ENCODE data around the gene ARL15.

The ARL15 gene

GRCh38 chr5:54278979-54279717 lies 31.2 kb downstream of the ARL15 start:
- H2BK12ac ChIP-seq (ENCODE audit: low read length): no peak overlapping the region
- H3K4me1 ChIP-seq (ENCODE audit: control insufficient read depth in 1 of 2, insufficient read depth in 2 of 2, low read length in 2 of 2): peaks cover 0 to 5% of the 10 kb centered on the region in 2 experiments
- no peak overlapping the region for H2BK5ac ChIP-seq (ENCODE audit: low read depth, low read length, poor library complexity)
- no peak overlapping the region for H2AFZ ChIP-seq (ENCODE audit: insufficient read depth, low read length, poor library complexity)
- H4K91ac ChIP-seq (ENCODE audit: low read depth, low read length): no peak overlapping the region
- no CpG with 5 or more reads among the region's 4 CpGs for WGBS (ENCODE audit: extremely low coverage, insufficient coverage, insufficient read length)
- H3K4me2 ChIP-seq (ENCODE audit: low read length): no peak overlapping the region
- no peak overlapping the region for H3K18ac ChIP-seq (ENCODE audit: low read length)
- no peak overlapping the region for H3K4ac ChIP-seq (ENCODE audit: low read depth, low read length)
- H3K27ac ChIP-seq (ENCODE audit: low read depth, low read length): no peak overlapping the region
- H3K79me2 ChIP-seq (ENCODE audit: control insufficient read depth, insufficient read depth, low read length, poor library complexity): peaks cover 2% of the 10 kb centered on the region
- H2AK5ac ChIP-seq (ENCODE audit: low read length): no peak overlapping the region
- H2BK120ac ChIP-seq (ENCODE audit: insufficient read depth, low read length, poor library complexity): no peak overlapping the region
- no peak overlapping the region for H4K12ac ChIP-seq (ENCODE audit: low read depth, low read length)
- no peak for DNase-seq
- H3K14ac ChIP-seq (ENCODE audit: low read length): no peak overlapping the region
- H3K36me3 ChIP-seq (ENCODE audit: control insufficient read depth in 1 of 2, insufficient read depth in 2 of 2, low read length in 2 of 2): peaks cover 2 to 3% of the 10 kb centered on the region in 2 experiments
- H3K27me3 ChIP-seq (ENCODE audit: insufficient read depth, low read length): no peaks in the 10 kb centered on the region
- no peak overlapping the region for H3K23ac ChIP-seq (ENCODE audit: low read length)
- H3K9ac ChIP-seq (ENCODE audit: low read length): no peak overlapping the region
- H3K79me1 ChIP-seq (ENCODE audit: low read length): no peaks in the 10 kb centered on the region
- no peak overlapping the region for H3K4me3 ChIP-seq (ENCODE audit: low read depth, low read length)
- H3K9me3 ChIP-seq (ENCODE audit: insufficient read depth, low read depth, low read length): no peaks in the 10 kb centered on the region
- no peak overlapping the region for H4K8ac ChIP-seq (ENCODE audit: low read depth, low read length)

- no CpG with 5 or more reads among the region's 3 CpGs for WGBS (ENCODE audit: extremely low coverage, insufficient coverage, insufficient read length)
- Histone ChIP-seq H3K14ac (ENCODE audit: low read length) (no peak overlapping the region), H3K79me1 (ENCODE audit: low read length) (no peaks in the 10 kb centered on the region), H3K4ac (ENCODE audit: low read depth, low read length) (no peak overlapping the region), H3K4me1 (ENCODE audit: control insufficient read depth in 1 of 2, insufficient read depth in 2 of 2, low read length in 2 of 2) (peaks cover 0 to 5% of the 10 kb centered on the region in 2 experiments), H2BK5ac (ENCODE audit: low read depth, low read length, poor library complexity) (no peak overlapping the region), H3K9me3 (ENCODE audit: insufficient read depth, low read depth, low read length) (no peaks in the 10 kb centered on the region), H3K18ac (ENCODE audit: low read length) (no peak overlapping the region), H3K27me3 (ENCODE audit: insufficient read depth, low read length) (no peaks in the 10 kb centered on the region), H4K8ac (ENCODE audit: low read depth, low read length) (no peak overlapping the region), H3K9ac (ENCODE audit: low read length) (no peak overlapping the region), H3K36me3 (ENCODE audit: control insufficient read depth in 1 of 2, insufficient read depth in 2 of 2, low read length in 2 of 2) (peaks cover 2 to 3% of the 10 kb centered on the region in 2 experiments), H2AK5ac (ENCODE audit: low read length) (no peak overlapping the region), H2BK12ac (ENCODE audit: low read length) (no peak overlapping the region), H2BK120ac (ENCODE audit: insufficient read depth, low read length, poor library complexity) (no peak overlapping the region), H4K91ac (ENCODE audit: low read depth, low read length) (no peak overlapping the region), H2AFZ (ENCODE audit: insufficient read depth, low read length, poor library complexity) (no peak overlapping the region), H4K12ac (ENCODE audit: low read depth, low read length) (no peak overlapping the region), H3K4me2 (ENCODE audit: low read length) (no peak overlapping the region), H3K79me2 (ENCODE audit: control insufficient read depth, insufficient read depth, low read length, poor library complexity) (peaks cover 2% of the 10 kb centered on the region), H3K27ac (ENCODE audit: low read depth, low read length) (no peak overlapping the region), H3K23ac (ENCODE audit: low read length) (no peak overlapping the region), H3K4me3 (ENCODE audit: low read depth, low read length) (no peak overlapping the region)
- peak in 1 of 2 donors; percentile 43 for DNase-seq
Measured at GRCh38 chr5:54278036-54278830, 32.1 kb downstream of the ARL15 start.

- Histone ChIP-seq H2BK120ac (ENCODE audit: insufficient read depth, low read length, poor library complexity) (no peak overlapping the region), H3K4ac (ENCODE audit: low read depth, low read length) (no peak overlapping the region)
Measured at GRCh38 chr5:54276048-54276447, 34.3 kb downstream of the ARL15 start.

GRCh38 chr5:54275361-54275760 lies 35.0 kb downstream of the ARL15 start:
- Histone ChIP-seq H2BK12ac (ENCODE audit: low read length) (no peak overlapping the region), H4K12ac (ENCODE audit: low read depth, low read length) (no peak overlapping the region), H3K9me3 (ENCODE audit: insufficient read depth, low read depth, low read length) (no peaks in the 10 kb centered on the region), H3K27me3 (ENCODE audit: insufficient read depth, low read length) (no peaks in the 10 kb centered on the region), H2BK5ac (ENCODE audit: low read depth, low read length, poor library complexity) (no peak overlapping the region), H3K79me2 (ENCODE audit: control insufficient read depth, insufficient read depth, low read length, poor library complexity) (no peaks in the 10 kb centered on the region), H2AFZ (ENCODE audit: insufficient read depth, low read length, poor library complexity) (no peak overlapping the region), H3K79me1 (ENCODE audit: low read length) (no peaks in the 10 kb centered on the region), H3K4me2 (ENCODE audit: low read length) (no peak overlapping the region), H4K91ac (ENCODE audit: low read depth, low read length) (no peak overlapping the region), H3K36me3 (ENCODE audit: control insufficient read depth in 1 of 2, insufficient read depth in 2 of 2, low read length in 2 of 2) (peaks cover 2 to 3% of the 10 kb centered on the region in 2 experiments), H3K27ac (ENCODE audit: low read depth, low read length) (no peak overlapping the region), H3K23ac (ENCODE audit: low read length) (no peak overlapping the region), H3K4me1 (ENCODE audit: control insufficient read depth in 1 of 2, insufficient read depth in 2 of 2, low read length in 2 of 2) (peaks cover 4 to 7% of the 10 kb centered on the region in 2 experiments), H3K14ac (ENCODE audit: low read length) (no peak overlapping the region), H3K4ac (ENCODE audit: low read depth, low read length) (no peak overlapping the region), H3K18ac (ENCODE audit: low read length) (no peak overlapping the region), H2BK120ac (ENCODE audit: insufficient read depth, low read length, poor library complexity) (no peak overlapping the region), H3K4me3 (ENCODE audit: low read depth, low read length) (no peak overlapping the region), H2AK5ac (ENCODE audit: low read length) (no peak overlapping the region), H4K8ac (ENCODE audit: low read depth, low read length) (no peak overlapping the region), H3K9ac (ENCODE audit: low read length) (no peak overlapping the region)
- WGBS (ENCODE audit: extremely low coverage, insufficient coverage, insufficient read length): no CpG with 5 or more reads among the region's 4 CpGs
- no peak for DNase-seq

More at GRCh38 chr5:54276048-54276447, 34.3 kb downstream of the ARL15 start:
- peaks cover 0 to 5% of the 10 kb centered on the region in 2 experiments for H3K4me1 ChIP-seq (ENCODE audit: control insufficient read depth in 1 of 2, insufficient read depth in 2 of 2, low read length in 2 of 2)
- no peak overlapping the region for H3K23ac ChIP-seq (ENCODE audit: low read length)
- H4K12ac ChIP-seq (ENCODE audit: low read depth, low read length): no peak overlapping the region
- no peak overlapping the region for H3K14ac ChIP-seq (ENCODE audit: low read length)
- H2BK5ac ChIP-seq (ENCODE audit: low read depth, low read length, poor library complexity): no peak overlapping the region
- no peaks in the 10 kb centered on the region for H3K27me3 ChIP-seq (ENCODE audit: insufficient read depth, low read length)
- WGBS (ENCODE audit: extremely low coverage, insufficient coverage, insufficient read length): no CpG with 5 or more reads among the region's 1 CpG
- no peak overlapping the region for H3K18ac ChIP-seq (ENCODE audit: low read length)
- H3K4me2 ChIP-seq (ENCODE audit: low read length): no peak overlapping the region
- H2BK12ac ChIP-seq (ENCODE audit: low read length): no peak overlapping the region
- H3K9ac ChIP-seq (ENCODE audit: low read length): no peak overlapping the region
- no peak overlapping the region for H4K91ac ChIP-seq (ENCODE audit: low read depth, low read length)
- H3K79me1 ChIP-seq (ENCODE audit: low read length): no peaks in the 10 kb centered on the region
- H3K79me2 ChIP-seq (ENCODE audit: control insufficient read depth, insufficient read depth, low read length, poor library complexity): no peaks in the 10 kb centered on the region
- no peak for DNase-seq
- H2AK5ac ChIP-seq (ENCODE audit: low read length): no peak overlapping the region
- no peak overlapping the region for H2AFZ ChIP-seq (ENCODE audit: insufficient read depth, low read length, poor library complexity)
- H3K36me3 ChIP-seq (ENCODE audit: control insufficient read depth in 1 of 2, insufficient read depth in 2 of 2, low read length in 2 of 2): peaks cover 2 to 3% of the 10 kb centered on the region in 2 experiments
- H3K4me3 ChIP-seq (ENCODE audit: low read depth, low read length): no peak overlapping the region
- no peak overlapping the region for H3K27ac ChIP-seq (ENCODE audit: low read depth, low read length)
- no peaks in the 10 kb centered on the region for H3K9me3 ChIP-seq (ENCODE audit: insufficient read depth, low read depth, low read length)
- no peak overlapping the region for H4K8ac ChIP-seq (ENCODE audit: low read depth, low read length)

Measured in trophoblast cell (in vitro differentiated cells and primary cell).